Islet precursor cell (in vitro differentiated cells): ENCODE results near the gene RAB40B.
"Not testable (repeated sequence)": the region's sequence is repeated elsewhere in the genome, so short reads cannot be mapped to it uniquely, and the experiment has no call there.

ENCODE experiments used
- DNase-seq: peaks from one replicate; pipeline ENCODE4 v3.0.0-alpha.2; 2018

Gene RAB40B

GRCh38 chr17:82667668-82668000 is 30.9 kb downstream of the RAB40B start:
- DNase-seq: no peak

DNA sequence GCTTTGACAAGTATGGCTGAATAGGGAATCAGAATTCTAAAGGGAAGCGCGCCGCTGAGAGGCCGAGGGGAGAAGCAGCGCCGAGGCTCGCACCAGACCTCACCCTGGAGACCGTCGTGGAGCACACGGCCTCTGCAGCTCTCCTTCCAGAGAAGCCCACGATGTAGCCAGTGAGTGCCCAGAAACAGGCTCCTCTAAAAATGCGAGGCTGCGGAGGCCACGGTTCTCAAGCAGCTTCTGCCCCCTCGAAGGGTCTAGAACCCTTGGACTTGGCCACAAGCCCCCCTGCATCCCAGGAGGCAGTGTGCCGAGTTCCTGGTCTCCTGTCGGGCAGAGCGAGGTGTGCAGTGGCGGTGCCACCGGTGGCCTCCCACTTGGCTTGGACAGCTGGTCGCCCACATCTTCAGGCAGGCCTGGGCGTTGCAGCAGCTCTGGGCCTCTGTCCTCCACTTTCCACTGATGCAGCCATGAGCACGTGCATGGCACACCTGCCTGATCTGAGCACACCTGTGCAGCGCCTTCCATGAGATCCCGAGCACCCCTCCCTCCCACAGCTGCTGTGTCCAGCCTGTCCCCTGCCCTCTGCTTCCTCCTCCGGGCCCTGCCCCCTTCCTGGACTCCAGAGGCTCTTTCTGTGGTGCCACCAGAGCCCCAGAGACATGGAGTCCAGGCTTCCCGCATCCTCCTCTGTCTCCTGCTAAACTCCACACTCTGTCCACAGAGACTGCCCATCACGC is 31.4 kb downstream of the RAB40B start:
- DNase-seq: no peak

DNA sequence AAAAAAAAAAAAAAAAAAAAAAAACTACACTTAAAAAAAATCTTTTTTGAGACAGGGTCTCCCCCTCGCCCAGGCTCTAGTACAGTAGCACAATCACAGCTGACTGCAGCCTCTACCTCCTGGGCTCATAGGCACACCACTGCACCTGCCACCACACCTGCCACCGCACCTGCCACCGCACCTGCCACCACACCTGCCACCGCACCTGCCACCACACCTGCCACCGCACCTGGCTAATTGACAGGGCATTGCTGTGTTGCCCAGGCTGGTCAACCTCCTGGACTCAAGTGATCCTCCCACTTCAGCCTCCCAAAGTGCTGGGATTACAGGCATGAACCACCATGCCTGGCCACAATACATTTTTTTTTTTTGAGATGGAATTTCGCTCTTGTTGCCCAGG is 32.6 kb downstream of the RAB40B start:
- DNase-seq: no peak

GRCh38 chr17:82665217-82665616 is 33.3 kb downstream of the RAB40B start:
- no peak for DNase-seq

- no peak for DNase-seq
These were observed 33.8 kb downstream of the RAB40B start for GRCh38 chr17:82664701-82665182.

DNA sequence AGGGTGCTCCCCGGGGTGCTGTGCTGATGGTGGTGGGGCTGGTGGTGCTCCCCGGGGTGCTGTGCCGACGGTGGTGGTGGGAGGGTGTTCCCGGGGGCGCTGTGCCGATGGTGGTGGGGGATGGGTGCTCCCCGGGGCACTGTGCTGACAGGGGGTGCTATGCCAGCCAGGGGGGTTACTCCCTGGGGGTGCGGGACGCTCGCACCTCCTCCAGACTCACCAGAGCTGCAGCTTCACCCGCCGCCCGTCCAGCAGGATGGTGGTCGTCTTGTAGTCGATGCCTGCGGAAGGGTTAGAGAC is 34.3 kb downstream of the RAB40B start:
- no peak for DNase-seq

GRCh38 chr17:82663381-82664275 is 34.9 kb downstream of the RAB40B start:
- no peak for DNase-seq

- DNase-seq: no peak
These were observed 35.7 kb downstream of the RAB40B start for GRCh38 chr17:82662711-82663261.

DNA sequence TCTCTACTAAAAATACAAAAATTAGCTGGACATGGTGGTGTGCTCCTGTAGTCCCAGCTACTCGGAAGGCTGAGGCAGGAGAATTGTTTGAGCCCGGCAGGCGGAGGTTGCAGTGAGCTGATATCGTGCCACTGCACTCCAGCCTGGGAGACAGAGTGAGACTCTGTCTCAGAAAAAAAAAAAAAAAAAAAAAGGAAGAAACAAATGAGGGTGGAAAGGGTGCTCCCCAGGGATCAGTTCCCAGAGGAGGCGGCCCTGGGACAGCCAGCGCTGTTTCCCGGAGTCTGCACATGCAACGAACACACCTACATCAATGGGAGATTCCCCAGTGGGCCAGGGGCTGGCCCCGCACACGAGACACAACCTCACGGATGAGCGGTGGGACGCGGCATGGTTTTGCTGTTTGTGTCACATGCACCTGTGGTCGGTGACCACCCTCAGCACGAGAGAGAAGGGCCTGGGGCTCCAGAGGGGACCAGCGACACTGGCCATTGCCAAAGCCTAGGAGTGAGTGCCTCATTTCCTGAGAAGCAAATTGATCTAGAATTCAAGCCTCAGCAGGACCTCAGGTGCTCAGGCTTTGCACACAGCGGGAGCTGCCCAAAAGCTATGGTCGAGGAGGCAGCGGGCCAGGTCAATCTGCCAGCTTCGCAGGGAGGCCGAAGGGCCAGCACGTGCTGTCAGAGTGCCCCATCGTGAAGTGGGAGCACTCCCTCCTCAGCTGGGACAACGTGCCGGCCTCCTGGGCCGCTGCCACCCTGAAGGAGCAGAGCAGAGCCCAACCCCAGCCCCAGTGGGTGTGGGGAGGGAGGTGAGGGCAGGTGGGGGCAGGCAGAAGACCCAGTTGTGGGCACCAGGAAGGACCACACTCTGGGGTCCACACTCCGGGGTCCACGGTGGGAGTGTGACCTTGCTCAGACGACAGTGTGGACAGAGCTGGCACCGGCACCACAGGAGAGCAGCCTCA is 36.5 kb downstream of the RAB40B start:
- DNase-seq: no peak

- DNase-seq: no peak
These were observed 38.6 kb downstream of the RAB40B start for GRCh38 chr17:82659886-82660285.

- no peak for DNase-seq
These were observed 39.6 kb downstream of the RAB40B start for GRCh38 chr17:82658796-82659452.

- DNase-seq: no peak
These were observed 40.2 kb downstream of the RAB40B start for GRCh38 chr17:82658331-82658730.

GRCh38 chr17:82657926-82658325 is 40.6 kb downstream of the RAB40B start:
- no peak for DNase-seq

DNA sequence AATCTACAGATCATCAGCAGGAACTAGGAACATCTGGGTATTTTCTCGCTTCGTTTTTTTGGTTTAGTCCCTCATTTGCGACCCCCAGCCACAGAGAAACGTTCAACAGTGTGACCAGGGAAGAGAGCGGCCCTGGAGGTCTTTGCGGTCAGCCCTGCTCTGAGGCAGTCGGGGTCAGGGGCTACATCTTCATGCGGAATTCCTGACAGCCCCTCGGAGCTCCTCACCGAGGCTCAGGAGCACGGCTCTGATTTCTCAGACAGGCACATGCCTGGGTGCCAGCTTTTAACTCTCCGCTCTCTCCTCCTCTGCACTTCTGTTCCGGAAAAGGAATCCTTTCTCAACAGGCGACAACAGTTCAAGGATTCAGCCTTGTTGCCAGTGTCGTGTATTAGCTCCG is 42.2 kb downstream of the RAB40B start:
- no peak for DNase-seq

DNA sequence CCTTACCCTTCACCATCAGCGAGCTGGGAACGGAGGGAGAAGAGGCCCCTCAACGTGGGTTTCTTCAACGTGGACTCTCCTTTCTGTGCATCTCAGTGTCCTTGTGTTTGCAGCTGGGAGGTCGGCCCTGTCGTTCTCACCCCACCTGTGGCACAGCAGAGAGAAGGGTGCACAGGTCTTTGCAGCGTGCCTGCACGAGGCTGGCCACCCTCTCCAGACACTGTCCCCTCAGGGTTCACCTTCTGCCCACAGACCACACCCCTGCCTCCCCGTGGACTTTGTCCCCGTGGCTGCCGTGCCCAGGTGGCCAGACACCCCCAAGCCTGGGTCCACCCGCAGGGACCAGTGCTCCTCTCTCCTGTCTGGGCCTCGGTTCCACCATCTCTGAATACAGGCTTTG is 43.0 kb downstream of the RAB40B start:
- no peak for DNase-seq

- no peak for DNase-seq
These were observed 43.4 kb downstream of the RAB40B start for GRCh38 chr17:82655038-82655479.

DNA sequence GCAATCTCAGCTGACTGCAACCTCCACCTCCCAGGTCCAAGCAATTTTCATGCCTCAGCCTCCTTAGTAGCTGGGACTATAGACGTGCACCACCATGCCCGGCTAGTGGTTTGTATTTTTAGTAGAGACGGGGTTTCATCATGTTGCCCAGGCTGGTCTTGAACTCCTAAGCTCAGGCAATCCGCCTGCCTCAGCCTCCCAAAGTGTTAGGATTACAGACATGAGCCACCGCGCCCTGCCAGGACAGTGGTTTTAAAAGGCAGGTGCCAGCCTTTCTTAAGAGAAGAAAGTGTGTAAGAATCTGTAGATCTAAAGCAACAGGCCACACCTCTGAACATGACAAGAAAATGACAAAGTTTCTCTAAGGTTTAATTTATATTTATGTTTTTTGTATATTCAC is 43.9 kb downstream of the RAB40B start:
- not testable (repeated sequence) for DNase-seq

- no peak for DNase-seq
These were observed 44.6 kb downstream of the RAB40B start for GRCh38 chr17:82653651-82654528.

- no peak for DNase-seq
These were observed 47.8 kb downstream of the RAB40B start for GRCh38 chr17:82650723-82651122.

- DNase-seq: no peak
These were observed 48.8 kb downstream of the RAB40B start for GRCh38 chr17:82649501-82650261.
